ENCODE results near the gene MTMR6.
"Not testable (repeated sequence)": the region's sequence is repeated elsewhere in the genome, so short reads cannot be mapped to it uniquely, and the experiment has no call there.

The MTMR6 gene

GRCh38 chr13:25286969-25287961 lies at the start of gene MTMR6:
Gene MTMR6 (minus strand): TSS chr13:25287488. CDS start chr13:25287247, 241 bp downstream.
- peak; percentile 97 for DNase-seq (ENCODE audit: low spot score)

DNA sequence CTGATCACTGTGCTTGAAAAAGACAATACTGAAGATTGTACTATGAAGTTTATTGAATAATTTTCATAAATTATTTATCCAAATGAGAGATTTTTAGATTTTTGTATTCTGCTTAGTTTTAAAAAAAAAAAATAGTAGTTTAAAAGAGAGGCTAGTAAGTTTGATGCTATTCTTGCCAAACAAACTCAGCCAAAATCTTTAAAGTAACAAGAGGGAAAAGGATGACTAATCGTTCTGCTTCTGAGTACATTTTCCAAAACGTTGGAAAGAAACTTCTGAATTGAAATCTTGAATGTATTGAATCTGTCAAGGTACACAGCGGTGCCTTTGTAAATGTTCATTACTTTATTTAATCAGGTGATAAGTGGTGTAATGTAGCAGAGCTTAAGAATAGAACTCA lies 48.6 kb upstream of the MTMR6 start:
- DNase-seq (ENCODE audit: low spot score) = no peak

DNA sequence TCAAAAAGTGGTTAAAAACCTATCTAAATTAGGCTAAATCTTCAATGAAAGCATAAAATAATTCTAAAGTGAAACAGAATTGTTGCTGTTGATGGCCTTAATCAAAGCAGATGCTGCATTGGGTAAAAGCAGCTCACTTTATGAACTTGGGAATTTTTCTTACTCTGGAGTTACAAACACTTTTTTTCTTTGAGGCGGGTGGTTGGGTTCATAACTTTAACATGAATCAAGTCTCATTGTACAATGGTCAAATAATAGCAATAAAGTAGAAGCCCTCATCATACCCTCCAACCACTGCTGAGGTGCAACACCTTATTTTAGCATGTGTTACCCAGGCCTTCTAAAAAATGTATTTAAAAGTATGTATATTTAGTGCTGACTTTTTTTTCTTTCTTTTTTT lies 43.3 kb upstream of the MTMR6 start:
- no peak for DNase-seq (ENCODE audit: low spot score)

DNA sequence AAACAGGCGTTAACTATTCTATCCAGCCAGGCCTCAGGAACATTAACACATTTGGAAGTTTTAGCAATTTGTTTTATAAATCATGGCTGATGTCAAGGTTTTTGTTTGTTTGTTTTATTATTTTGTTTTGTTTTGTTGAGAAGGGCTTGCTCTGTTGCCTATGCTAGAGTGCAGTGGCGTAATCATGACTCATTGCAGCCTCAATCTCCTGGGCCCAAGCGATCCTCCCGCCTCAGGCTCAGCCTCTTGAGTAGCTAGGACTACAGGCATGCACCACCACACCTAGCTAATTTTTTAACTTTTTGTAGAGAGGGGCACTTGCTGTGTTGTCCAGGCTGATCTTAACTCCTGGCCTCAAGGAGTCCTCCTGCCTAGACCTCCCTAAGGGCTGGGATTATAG lies 42.4 kb upstream of the MTMR6 start:
- DNase-seq (ENCODE audit: low spot score) = no peak

GRCh38 chr13:25324100-25324499 lies 36.8 kb upstream of the MTMR6 start:
- DNase-seq (ENCODE audit: low spot score) = no peak

DNA sequence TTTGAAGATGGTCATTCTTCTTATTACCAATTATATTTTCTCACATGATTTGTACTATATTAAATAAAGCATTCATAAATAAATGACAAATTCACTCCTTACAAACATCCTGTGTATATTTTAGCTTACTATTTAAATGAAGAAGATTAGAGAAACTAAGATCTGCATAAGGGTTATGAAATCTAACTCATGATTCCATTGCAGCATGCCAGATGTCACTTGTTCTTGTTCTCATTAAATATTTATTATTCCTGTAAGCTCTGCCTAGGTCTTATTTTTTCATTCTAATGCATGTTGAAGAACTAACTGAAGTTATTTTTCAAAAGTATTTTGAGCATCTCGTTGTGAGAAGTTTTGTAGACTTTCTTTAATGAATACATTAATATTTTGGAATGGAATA lies 32.5 kb upstream of the MTMR6 start:
- no peak for DNase-seq (ENCODE audit: low spot score)

DNA sequence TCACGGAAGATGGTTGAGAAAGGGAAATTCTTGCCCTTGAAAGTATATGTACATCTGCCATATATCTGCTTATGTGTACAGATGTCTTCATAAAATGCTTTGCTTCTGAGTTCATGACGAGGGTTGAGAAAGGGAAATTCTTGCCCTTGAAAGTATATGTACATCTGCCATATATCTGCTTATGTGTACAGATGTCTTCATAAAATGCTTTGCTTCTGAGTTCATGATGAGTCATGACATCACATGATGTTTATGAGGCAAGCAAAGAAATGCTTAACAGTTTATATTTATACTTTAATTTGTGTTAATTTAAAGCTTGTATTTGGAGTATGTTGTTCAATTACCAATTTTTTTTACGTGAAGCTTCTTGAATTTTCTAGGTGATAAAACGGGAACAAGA lies 31.7 kb upstream of the MTMR6 start:
- not testable (repeated sequence) for DNase-seq (ENCODE audit: low spot score)

- no peak for DNase-seq (ENCODE audit: low spot score)
Measured at GRCh38 chr13:25310891-25311290, 23.6 kb upstream of the MTMR6 start.

- no peak for DNase-seq (ENCODE audit: low spot score)
Measured at GRCh38 chr13:25306671-25307464, 19.6 kb upstream of the MTMR6 start.

DNA sequence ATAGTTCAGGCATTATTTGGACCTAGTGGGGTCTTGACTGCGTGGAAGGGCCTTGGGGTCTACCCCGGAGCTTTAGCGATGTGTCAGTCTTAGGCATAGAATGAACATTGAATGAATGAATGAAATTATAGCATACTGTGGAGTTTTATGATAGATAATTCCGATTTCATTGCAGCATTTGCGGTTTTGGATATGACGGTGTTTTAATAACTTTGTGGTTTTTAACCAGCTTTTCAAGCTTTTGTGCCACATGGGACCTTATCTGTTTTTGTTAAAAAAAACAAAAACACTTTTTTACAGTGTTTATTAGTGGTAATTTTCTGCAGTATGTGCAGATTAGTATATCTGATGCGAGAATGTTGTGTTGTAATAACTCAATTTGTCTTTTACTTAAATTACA lies 14.8 kb upstream of the MTMR6 start:
- DNase-seq (ENCODE audit: low spot score) = no peak

DNA sequence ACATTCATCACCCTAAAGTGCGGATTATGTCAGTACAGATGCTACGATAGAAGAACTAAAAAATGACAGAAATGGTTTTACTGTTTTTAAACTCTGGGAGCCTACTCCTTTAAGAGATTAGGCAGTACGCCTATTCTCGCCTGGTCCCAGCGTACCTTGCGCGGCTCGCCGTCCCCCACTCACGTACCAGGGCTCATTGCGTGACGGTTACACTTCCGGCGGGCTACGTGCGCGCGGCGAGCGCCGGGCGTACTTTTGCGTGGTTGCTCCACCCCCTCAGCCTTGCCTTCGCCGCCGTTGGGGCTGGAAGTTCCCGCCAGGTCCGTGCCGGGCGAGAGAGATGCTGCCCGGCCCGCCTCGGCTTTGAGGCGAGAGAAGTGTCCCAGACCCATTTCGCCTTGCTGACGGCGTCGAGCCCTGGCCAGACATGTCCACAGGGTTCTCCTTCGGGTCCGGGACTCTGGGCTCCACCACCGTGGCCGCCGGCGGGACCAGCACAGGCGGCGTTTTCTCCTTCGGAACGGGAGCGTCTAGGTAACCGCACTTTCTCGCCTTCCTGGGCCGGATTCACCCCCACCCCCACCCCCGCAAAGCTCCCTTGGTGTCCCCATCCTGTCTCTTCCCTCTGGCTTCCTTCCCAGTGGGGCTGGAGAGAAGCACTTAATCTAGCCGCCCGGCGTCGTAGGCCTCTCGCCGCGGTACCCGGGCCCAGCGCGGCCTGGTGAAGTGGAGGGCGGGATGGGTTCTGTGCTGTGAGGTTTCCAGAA lies 14.2 kb upstream of the MTMR6 start, which contains the start of gene NUP58:
Gene NUP58, plus strand, starts transcription at position 279 of the 767 bp plus-strand sequence. Its CDS starts 149 bp downstream, at position 428.
- peak; percentile 95 for DNase-seq (ENCODE audit: low spot score)

- peak; percentile 72 for DNase-seq (ENCODE audit: low spot score)
Measured at GRCh38 chr13:25300861-25301346, 13.6 kb upstream of the MTMR6 start.

DNA sequence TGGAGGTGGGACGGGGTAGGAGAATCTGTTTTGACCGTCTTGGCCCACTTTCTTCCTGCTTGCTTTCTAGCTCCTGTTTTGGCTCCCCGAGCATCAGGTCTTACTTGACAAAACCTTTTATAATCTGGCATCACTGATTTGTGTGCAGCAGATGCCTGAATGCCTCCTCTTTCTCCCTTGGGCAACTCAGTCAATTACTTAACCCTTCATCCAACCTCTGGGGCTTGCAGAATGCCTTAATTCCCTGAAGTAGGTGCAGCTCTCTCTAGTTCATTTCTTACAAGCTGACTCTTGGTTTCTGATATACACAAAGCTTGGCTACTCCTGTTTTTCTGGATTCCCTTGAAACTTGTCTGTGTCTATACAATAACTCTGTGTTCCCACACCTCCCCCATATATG lies 8.4 kb upstream of the MTMR6 start:
- no peak for DNase-seq (ENCODE audit: low spot score)

- DNase-seq (ENCODE audit: low spot score) = no peak
Measured at GRCh38 chr13:25295228-25295627, 7.9 kb upstream of the MTMR6 start.

DNA sequence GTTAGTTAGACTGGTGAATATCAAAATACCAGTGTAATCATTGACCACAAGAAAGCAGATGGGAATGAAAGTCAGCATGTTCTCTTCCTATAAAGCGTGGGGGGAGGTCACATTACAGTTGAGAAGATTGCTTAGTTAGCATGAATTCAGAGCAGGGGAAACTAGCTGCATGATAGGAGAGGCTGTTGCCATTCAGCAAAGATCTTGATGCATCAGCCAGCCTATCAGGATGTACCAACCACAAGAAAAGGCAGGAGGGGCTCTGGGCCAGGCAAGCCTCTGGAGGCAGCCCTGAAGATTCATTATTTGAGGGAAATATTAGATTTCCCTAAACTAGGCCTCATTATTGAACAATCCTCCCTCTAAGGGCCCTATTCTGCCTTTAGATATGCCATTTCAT lies 5.0 kb upstream of the MTMR6 start:
- DNase-seq (ENCODE audit: low spot score) = no peak

- DNase-seq (ENCODE audit: low spot score) = no peak
Measured at GRCh38 chr13:25291691-25292090, 4.4 kb upstream of the MTMR6 start.

DNA sequence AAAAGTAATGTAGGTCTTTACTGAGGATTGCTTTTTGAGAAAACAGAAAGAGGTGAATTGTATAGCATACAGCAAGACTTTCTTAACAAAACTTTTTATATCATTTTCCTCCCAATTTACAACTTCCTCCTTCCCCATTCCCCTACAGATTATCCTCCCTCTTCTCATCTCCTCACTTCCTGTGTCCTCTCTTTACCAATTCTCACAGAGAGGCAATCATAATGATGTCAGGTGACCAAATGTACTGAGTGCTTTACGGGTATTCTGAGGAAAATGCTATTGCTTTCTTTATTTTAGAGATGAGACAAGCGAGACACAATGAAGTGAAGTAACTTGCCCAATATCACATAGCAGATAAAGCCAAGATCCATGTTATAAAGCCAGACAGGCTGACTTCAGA lies 1.7 kb upstream of the MTMR6 start:
- no peak for DNase-seq (ENCODE audit: low spot score)

- no peak for DNase-seq (ENCODE audit: low spot score)
Measured at GRCh38 chr13:25286308-25286968, 850 bp downstream of the MTMR6 start.

DNA sequence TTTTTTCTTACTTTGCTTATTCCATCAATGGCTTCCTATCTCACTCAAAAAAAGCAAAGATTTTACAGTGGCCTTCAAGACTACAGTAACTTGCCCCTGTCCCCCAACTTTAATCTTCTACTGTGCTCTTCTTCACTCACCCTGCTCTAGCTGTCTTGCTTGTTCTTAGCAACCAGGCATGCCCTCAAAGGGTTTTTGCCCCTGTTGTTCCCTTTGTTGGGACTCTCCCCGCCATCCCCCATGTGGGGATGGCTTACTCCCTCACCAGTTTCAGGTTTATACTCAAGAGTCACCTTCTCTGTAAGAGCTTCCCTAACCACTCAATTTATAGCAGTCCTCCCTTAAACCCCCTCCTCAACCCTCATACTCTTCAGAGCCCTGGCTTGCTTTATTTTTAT lies 5.4 kb downstream of the MTMR6 start:
- DNase-seq (ENCODE audit: low spot score) = no peak

DNA sequence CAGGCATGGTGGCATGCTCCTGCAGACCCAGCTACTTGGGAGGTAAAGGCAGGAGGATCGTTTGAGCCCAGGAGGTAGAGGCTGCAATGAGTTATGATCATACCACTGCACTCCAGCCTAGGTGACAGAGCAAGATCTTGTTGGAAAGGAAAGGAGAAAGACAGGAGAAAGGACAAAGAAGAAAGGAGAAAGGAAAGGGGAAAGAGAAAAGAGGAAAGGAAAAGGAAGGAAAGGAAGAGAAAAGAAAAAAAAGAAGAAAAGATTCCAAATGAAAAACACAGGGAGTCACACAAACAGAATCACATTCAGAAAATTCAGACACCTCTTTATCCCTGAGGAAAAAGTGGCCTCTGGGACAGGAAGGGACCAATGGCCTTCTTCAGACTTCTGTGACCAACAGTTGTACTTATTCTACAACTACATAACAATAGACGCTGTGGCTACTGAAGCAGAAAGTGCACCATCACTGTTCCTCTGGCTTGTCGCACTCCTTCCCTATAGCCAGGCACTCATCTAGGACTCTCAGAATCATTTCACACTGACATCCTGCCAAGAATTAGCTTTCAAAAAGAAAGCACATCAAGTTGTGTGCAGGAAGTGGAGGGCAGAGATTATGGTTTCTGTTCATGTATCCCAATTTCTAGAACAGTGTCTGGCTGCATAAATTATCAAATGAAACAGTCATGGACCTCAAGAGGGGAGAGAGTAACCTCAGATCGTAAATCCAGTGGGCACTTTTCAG lies 5.9 kb downstream of the MTMR6 start:
- DNase-seq (ENCODE audit: low spot score) = no peak

DNA sequence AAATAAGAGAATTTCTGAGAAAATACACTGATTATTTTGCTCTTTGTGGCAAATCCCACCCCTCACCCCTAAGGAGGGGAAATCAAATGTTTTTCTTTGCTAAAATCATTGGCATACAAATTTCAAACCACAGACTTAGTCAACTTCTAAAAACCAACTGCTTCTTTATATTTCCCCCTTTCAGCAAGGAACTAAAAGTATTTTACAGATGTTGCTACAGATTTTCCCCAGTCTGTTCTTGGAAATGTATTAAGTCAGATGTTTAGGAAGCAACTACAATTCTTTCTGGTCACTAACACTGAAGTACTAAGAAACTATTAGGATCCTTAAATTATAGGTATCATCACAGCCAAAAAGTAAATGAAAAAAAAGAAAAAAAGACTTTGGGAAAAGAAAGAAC lies 6.9 kb downstream of the MTMR6 start:
- no peak for DNase-seq (ENCODE audit: low spot score)
